Measurements from ENCODE around the gene MCCD1. TPM values are rescaled to one million over a fixed set of nuclear protein-coding genes. Genes with fewer than 3 reads are reported as not detected.

MCCD1 gene
- total and polyA plus RNA-seq, 2 donors from 2014 or later = 3.5 to 325 TPM

- H3K9me3 ChIP-seq (ENCODE audit: control insufficient read depth in 2 of 3, insufficient read depth in 1 of 3, low read length in 3 of 3) = no peaks in the 10 kb centered on the region
- no peak for TF ChIP-seq CTCF (IDR thresholded peaks at IDR 0.05; ENCODE audit: borderline replicate concordance, extremely low read depth, insufficient read depth)
- no peaks in the 10 kb centered on the region for H3K36me3 ChIP-seq (ENCODE audit: control insufficient read depth in 2 of 3, insufficient read depth in 3 of 3, low read length in 3 of 3)
- no peaks in the 10 kb centered on the region for H3K4me1 ChIP-seq (ENCODE audit: control insufficient read depth in 2 of 3, insufficient read depth in 2 of 3, low read depth in 1 of 3, low read length in 3 of 3)
- DNase-seq (peak in 1 of 5 donors; percentile 57), FAIRE-seq (no peak)
- no peak overlapping the region for H3K4me3 ChIP-seq (ENCODE audit: low read length in 3 of 3)
- intact Hi-C loops (cut with DNase I) = no loop called here
- H3K27ac ChIP-seq (ENCODE audit: low read depth in 2 of 2, low read length in 2 of 2) = no peak overlapping the region
- no peak overlapping the region for H3K9ac ChIP-seq (ENCODE audit: low read length in 3 of 3)
- no peaks in the 10 kb centered on the region for H3K27me3 ChIP-seq (ENCODE audit: control insufficient read depth, insufficient read depth, low read length)
Measured at GRCh38 chr6:31567531-31568370, 39.0 kb downstream of the MCCD1 start.

GRCh38 chr6:31568537-31568961, 39.8 kb downstream of the MCCD1 start:
- H3K27ac ChIP-seq (ENCODE audit: low read depth in 2 of 2, low read length in 2 of 2) = no peak overlapping the region
- DNase-seq = peak in 1 of 5 donors; percentile 18
- no peaks in the 10 kb centered on the region for H3K27me3 ChIP-seq (ENCODE audit: control insufficient read depth, insufficient read depth, low read length)
- no peaks in the 10 kb centered on the region for H3K36me3 ChIP-seq (ENCODE audit: control insufficient read depth in 2 of 3, insufficient read depth in 3 of 3, low read length in 3 of 3)
- no peaks in the 10 kb centered on the region for H3K9me3 ChIP-seq (ENCODE audit: control insufficient read depth in 2 of 3, insufficient read depth in 1 of 3, low read length in 3 of 3)
- H3K4me1 ChIP-seq (ENCODE audit: control insufficient read depth in 2 of 3, insufficient read depth in 2 of 3, low read depth in 1 of 3, low read length in 3 of 3) = no peaks in the 10 kb centered on the region
- H3K9ac ChIP-seq (ENCODE audit: low read length in 3 of 3) = no peak overlapping the region
- H3K4me3 ChIP-seq (ENCODE audit: low read length in 3 of 3) = no peak overlapping the region
- no peak for TF ChIP-seq CTCF (IDR thresholded peaks at IDR 0.05; ENCODE audit: borderline replicate concordance, extremely low read depth, insufficient read depth)
- no peak for FAIRE-seq
- intact Hi-C loops (cut with DNase I) = no loop called here

- Histone ChIP-seq H3K4me1 (ENCODE audit: control insufficient read depth in 2 of 3, insufficient read depth in 2 of 3, low read depth in 1 of 3, low read length in 3 of 3) (no peaks in the 10 kb centered on the region), H3K36me3 (ENCODE audit: control insufficient read depth in 2 of 3, insufficient read depth in 3 of 3, low read length in 3 of 3) (no peaks in the 10 kb centered on the region), H3K27ac (ENCODE audit: low read depth in 2 of 2, low read length in 2 of 2) (no peak overlapping the region), H3K27me3 (ENCODE audit: control insufficient read depth, insufficient read depth, low read length) (no peaks in the 10 kb centered on the region), H3K4me3 (ENCODE audit: low read length in 3 of 3) (no peak overlapping the region), H3K9me3 (ENCODE audit: control insufficient read depth in 2 of 3, insufficient read depth in 1 of 3, low read length in 3 of 3) (no peaks in the 10 kb centered on the region), H3K9ac (ENCODE audit: low read length in 3 of 3) (no peak overlapping the region)
- peak in 1 of 5 donors; percentile 2 for DNase-seq
- no peak for TF ChIP-seq CTCF (IDR thresholded peaks at IDR 0.05; ENCODE audit: borderline replicate concordance, extremely low read depth, insufficient read depth)
- intact Hi-C loops (cut with DNase I) = no loop called here
- no peak for FAIRE-seq
Measured at GRCh38 chr6:31569861-31570536, 41.2 kb downstream of the MCCD1 start.
